Colonic mucosa (tissue), 4 donors: Measurements from ENCODE around the gene ALDH3B2. TPM values are rescaled to one million over a fixed set of nuclear protein-coding genes. Genes with fewer than 3 reads are reported as not detected.

Source experiments
- DNase-seq: peaks from one replicate; pipeline ENCODE4 v3.0.0-alpha.2; 2020
- H3K27ac ChIP-seq: fragments of 200-600 bp; one replicate; pipeline ENCODE4 v1.8.0; 2021
- H3K27me3 ChIP-seq: fragments of 200-600 bp; one replicate; pipeline ENCODE4 v1.8.0; 2021
- H3K36me3 ChIP-seq: fragments of 200-600 bp; one replicate; pipeline ENCODE4 v1.8.0; 2021
- H3K4me1 ChIP-seq: fragments of 200-600 bp; one replicate; pipeline ENCODE4 v1.8.0; 2021; ENCODE audit warnings: mild to moderate bottlenecking
- H3K4me3 ChIP-seq: fragments of 200-600 bp; one replicate; pipeline ENCODE4 v1.8.0; 2021
- H3K9ac ChIP-seq, 2 donors: one replicate each; pipeline ENCODE4 v1.7.0; 2013; ENCODE audit warnings: control low read depth in 2 of 2, low read depth in 2 of 2, low read length in 2 of 2
- H3K9me3 ChIP-seq: fragments of 200-600 bp; one replicate; pipeline ENCODE4 v1.8.0; 2021
- intact Hi-C: fragments of 100-400 bp; cut with DNase I; formaldehyde crosslinking; loops from one replicate; pipeline ENCODE4 v1.14.1; 2022
- total RNA-seq, 2 donors: library from RNA; stranded (reverse); fragmentation: NEBNext Ultra II Directional in 1 of 2; extraction: Animal tissue kit (Norgen Biotek cat#: 25700) in 1 of 2; gene quantifications; one replicate each; pipeline ENCODE4 v1.2.1, GENCODE V29; 2021
- TF ChIP-seq, protein P1 (sequence below): fragments of 200-600 bp; IDR thresholded peaks from one replicate; pipeline ENCODE4 v1.8.0; 2022; ENCODE audit warnings: antibody characterized with exemption, mild to moderate bottlenecking
- donor health status: healthy.
- donor health status: DM: no; HTN: no; CAD: no.
- donor health status: DM: no; HTN: no; CAD: no.

The ALDH3B2 gene
- total RNA-seq, 2 donors from 2014 or later: 0.08 to 0.89 TPM

DNA sequence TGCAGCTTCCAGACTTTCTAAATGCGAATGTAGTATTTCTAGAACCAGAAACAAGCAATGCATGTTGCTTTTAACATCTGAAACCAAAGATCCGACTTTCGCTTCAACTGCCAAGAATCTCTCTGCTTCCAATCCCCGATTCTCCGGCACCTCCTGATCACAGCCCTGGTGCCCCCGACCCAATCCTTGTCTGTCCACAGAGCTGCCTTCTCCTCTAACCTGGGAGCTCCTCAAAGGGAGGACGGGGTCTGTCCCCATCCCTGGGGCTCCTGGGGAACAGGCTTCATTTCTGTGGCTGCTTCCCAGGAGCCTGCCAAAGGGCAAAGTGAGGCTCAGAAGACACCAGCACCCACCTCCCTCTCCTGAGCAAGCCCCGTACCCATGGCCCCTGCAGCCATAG is 521 bp downstream of the ALDH3B2 start:
- no peak for DNase-seq
- intact Hi-C loops: loop anchor here (10.0 kb wide), 1 partner anchor 51 kb away; no protein-coding TSS in a partner anchor
- Histone ChIP-seq H3K4me1 (peaks cover 11% of the 10 kb centered on the region), H3K27ac (no peak overlapping the region), H3K27me3 (no peaks in the 10 kb centered on the region), H3K9me3 (no peaks in the 10 kb centered on the region), H3K9ac (no peak overlapping the region), H3K36me3 (no peaks in the 10 kb centered on the region), H3K4me3 (no peak overlapping the region)
- TF ChIP-seq, protein P1, sequence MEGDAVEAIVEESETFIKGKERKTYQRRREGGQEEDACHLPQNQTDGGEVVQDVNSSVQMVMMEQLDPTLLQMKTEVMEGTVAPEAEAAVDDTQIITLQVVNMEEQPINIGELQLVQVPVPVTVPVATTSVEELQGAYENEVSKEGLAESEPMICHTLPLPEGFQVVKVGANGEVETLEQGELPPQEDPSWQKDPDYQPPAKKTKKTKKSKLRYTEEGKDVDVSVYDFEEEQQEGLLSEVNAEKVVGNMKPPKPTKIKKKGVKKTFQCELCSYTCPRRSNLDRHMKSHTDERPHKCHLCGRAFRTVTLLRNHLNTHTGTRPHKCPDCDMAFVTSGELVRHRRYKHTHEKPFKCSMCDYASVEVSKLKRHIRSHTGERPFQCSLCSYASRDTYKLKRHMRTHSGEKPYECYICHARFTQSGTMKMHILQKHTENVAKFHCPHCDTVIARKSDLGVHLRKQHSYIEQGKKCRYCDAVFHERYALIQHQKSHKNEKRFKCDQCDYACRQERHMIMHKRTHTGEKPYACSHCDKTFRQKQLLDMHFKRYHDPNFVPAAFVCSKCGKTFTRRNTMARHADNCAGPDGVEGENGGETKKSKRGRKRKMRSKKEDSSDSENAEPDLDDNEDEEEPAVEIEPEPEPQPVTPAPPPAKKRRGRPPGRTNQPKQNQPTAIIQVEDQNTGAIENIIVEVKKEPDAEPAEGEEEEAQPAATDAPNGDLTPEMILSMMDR: no peak

DNA sequence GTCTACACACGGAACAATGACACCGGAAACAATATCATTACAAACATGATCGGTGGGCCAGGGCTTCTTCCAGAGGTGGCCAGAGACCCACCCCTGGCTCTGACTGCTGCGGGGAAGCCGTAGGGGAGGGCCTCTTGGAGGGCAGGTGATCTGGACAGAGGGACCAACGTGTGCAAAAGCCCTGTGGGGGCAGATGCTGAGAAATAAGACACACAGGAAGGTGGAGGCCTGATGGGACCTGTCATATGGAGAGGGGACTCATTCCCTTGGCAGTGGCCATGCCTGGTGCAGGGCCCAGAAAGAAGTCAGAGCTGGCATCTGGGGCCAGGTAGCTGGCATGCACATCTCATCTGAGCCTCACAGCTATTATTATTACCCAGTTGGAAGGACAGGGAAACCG is 1.1 kb downstream of the ALDH3B2 start:
- TF ChIP-seq, protein P1: no peak
- DNase-seq: no peak

DNA sequence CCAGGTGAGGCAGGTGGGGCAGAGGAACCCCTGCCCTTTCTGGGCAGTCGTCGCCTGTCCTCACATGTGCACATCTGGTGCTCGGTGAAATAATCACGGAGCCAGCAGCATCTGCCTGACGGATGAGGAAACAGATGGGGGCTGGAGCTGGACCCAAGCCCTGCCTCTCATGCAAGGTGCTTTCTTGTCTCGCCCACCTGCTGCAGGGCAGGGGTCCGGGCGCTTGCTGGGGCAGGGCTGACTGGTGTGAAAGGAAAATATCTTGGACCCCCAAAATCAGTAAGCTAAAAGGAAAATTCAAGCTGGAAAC is 3.3 kb downstream of the ALDH3B2 start:
- TF ChIP-seq, protein P1: no peak
- DNase-seq: no peak
- H3K4me3 ChIP-seq: no peak overlapping the region
- peaks cover 11% of the 10 kb centered on the region for H3K4me1 ChIP-seq
- no peaks in the 10 kb centered on the region for H3K9me3 ChIP-seq
- no peak overlapping the region for H3K9ac ChIP-seq
- intact Hi-C loops: loop anchor here (10.0 kb wide), 1 partner anchor 54 kb away; no protein-coding TSS in a partner anchor
- no peak overlapping the region for H3K27ac ChIP-seq
- H3K27me3 ChIP-seq: no peaks in the 10 kb centered on the region
- no peaks in the 10 kb centered on the region for H3K36me3 ChIP-seq

More for the DNA sequence above, 1.1 kb downstream of the ALDH3B2 start:
- Histone ChIP-seq H3K9ac (no peak overlapping the region), H3K27ac (no peak overlapping the region), H3K27me3 (no peaks in the 10 kb centered on the region), H3K4me3 (no peak overlapping the region), H3K4me1 (peaks cover 11% of the 10 kb centered on the region), H3K9me3 (no peaks in the 10 kb centered on the region), H3K36me3 (no peaks in the 10 kb centered on the region)
- intact Hi-C loops: loop anchor here (10.0 kb wide), 1 partner anchor 51 kb away; no protein-coding TSS in a partner anchor

DNA sequence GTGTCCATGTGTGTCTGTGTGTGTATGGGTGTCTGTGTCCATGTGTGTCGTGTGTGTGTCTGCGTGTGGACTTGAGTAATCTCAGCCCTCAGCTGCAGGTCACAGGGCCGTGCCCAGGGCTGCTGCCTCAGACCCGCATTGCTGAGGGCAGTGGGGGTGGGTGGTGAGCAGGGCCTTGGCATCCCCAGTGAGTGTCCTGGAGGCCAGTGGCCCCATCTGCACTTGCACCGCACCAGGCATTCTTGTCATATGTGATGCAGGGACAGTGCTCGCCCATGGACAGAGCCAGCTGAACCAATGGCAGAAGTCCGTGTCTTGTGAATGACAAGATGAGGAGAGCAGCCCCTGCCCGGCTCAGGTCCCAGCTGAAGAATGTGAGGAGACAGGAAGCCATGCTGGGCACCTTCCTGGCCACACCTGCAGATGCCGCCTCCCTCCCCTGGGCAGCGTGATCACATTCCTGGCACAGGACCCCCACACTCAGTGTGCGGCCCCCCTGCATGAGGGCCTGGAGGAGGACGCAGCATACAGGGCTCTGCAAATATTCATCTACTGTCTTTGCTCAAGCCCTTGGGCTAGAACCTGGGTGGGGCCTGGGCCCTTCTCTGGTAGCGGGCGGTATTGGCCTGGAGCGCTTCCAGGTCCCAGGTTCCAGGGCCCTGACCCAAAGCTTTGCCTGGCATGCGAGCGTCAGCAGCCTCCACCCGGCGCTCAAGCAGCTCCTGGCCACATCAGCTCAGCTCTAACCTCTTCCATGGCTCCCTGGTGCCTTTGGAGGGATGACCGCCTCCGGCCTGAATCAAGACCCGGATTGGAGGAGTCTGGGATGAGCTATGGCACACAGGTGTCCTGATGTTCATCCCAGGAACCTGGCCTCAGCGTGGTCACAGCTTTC is 3.9 kb downstream of the ALDH3B2 start:
- Histone ChIP-seq H3K36me3 (no peaks in the 10 kb centered on the region), H3K4me1 (peaks cover 11% of the 10 kb centered on the region), H3K27ac (no peak overlapping the region), H3K27me3 (no peaks in the 10 kb centered on the region), H3K9ac (no peak overlapping the region), H3K9me3 (no peaks in the 10 kb centered on the region), H3K4me3 (no peak overlapping the region)
- TF ChIP-seq, protein P1: no peak
- intact Hi-C loops: loop anchor here (10.0 kb wide), 1 partner anchor 54 kb away; no protein-coding TSS in a partner anchor
- DNase-seq: no peak

DNA sequence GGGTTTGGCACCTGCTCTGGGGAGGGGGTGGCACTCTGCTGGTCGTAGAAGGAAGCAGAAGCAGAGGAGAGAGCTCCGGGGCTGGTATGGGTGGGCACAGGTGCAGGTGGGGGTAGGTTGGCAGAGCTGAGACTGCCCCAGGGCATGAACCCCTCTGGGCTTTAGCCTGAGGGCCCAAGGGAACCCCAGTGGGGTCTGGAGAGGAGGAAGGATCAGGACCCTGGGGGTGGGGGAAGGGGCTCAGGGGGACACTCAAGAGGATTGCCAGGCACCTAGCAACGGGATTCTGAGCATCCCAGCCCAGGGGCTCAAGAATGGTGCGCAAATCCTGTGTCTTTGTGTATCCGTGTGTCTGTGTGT is 6.3 kb downstream of the ALDH3B2 start:
- no peak overlapping the region for H3K27ac ChIP-seq
- intact Hi-C loops: no loop called here
- no peak overlapping the region for H3K9ac ChIP-seq
- no peaks in the 10 kb centered on the region for H3K9me3 ChIP-seq
- no peaks in the 10 kb centered on the region for H3K27me3 ChIP-seq
- no peak for DNase-seq
- H3K4me1 ChIP-seq: no peaks in the 10 kb centered on the region
- TF ChIP-seq, protein P1: no peak
- no peak overlapping the region for H3K4me3 ChIP-seq
- H3K36me3 ChIP-seq: no peaks in the 10 kb centered on the region
